Activated CD8-positive, alpha-beta T cell treated with anti-CD3 and anti-CD28 coated beads for 36 hours (primary cell): Measurements from ENCODE around the gene CA9. TPM values are rescaled to one million over a fixed set of nuclear protein-coding genes. Genes with fewer than 3 reads are reported as not detected.

Source experiments
- ATAC-seq: fragments of 200-7000 bp; cut with Tn5 transposase; one replicate; pipeline ENCODE4 v1.10.0; 2021; ENCODE audit warnings: mild to moderate bottlenecking, moderate library complexity
- CTCF ChIA-PET: fragments of 350-600 bp; sonication (Branson Sonifier 250); formaldehyde crosslinking; loops from one replicate; lab custom pipeline; 2021; ENCODE audit warnings: antibody characterized with exemption; lab: Charles Lee
- POLR2A ChIA-PET: fragments of 350-600 bp; sonication (Branson Sonifier 250); formaldehyde crosslinking; loops from one replicate; lab custom pipeline; 2021; ENCODE audit warnings: antibody characterized with exemption; lab: Charles Lee
- DNase-seq: peaks from one replicate; pipeline ENCODE4 v3.0.0-alpha.2; 2020
- H3K27ac Mint-ChIP-seq: one replicate; pipeline ENCODE4 v1.8.0; 2021; ENCODE audit warnings: mild to moderate bottlenecking, mixed read lengths
- H3K27me3 Mint-ChIP-seq: one replicate; pipeline ENCODE4 v1.8.0; 2021; ENCODE audit warnings: mixed read lengths
- H3K36me3 Mint-ChIP-seq: one replicate; pipeline ENCODE4 v1.8.0; 2021; ENCODE audit warnings: low read depth, mixed read lengths
- H3K4me1 Mint-ChIP-seq: one replicate; pipeline ENCODE4 v1.8.0; 2021; ENCODE audit warnings: low read depth, mixed read lengths
- H3K4me3 Mint-ChIP-seq: one replicate; pipeline ENCODE4 v1.8.0; 2021; ENCODE audit warnings: mild to moderate bottlenecking, moderate library complexity, mixed read lengths
- H3K9me3 Mint-ChIP-seq: one replicate; pipeline ENCODE4 v1.8.0; 2021; ENCODE audit warnings: mixed read lengths
- intact Hi-C: fragments of 100-400 bp; cut with micrococcal nuclease; formaldehyde crosslinking; loops from one replicate; pipeline ENCODE4 v1.10.0; 2022
- total RNA-seq, 2 experiments: library from RNA; stranded (reverse); gene quantifications; one replicate each; pipeline ENCODE4 v1.2.3, GENCODE V29; 2021
- TF ChIP-seq, protein P1 (sequence below): fragments of 200-600 bp; IDR thresholded peaks from one replicate; pipeline ENCODE4 v1.8.0; 2022; ENCODE audit warnings: antibody characterized with exemption, mild to moderate bottlenecking

Gene CA9
- 1 to 10 TPM; 4.5 to 4.9 TPM for total RNA-seq

DNA sequence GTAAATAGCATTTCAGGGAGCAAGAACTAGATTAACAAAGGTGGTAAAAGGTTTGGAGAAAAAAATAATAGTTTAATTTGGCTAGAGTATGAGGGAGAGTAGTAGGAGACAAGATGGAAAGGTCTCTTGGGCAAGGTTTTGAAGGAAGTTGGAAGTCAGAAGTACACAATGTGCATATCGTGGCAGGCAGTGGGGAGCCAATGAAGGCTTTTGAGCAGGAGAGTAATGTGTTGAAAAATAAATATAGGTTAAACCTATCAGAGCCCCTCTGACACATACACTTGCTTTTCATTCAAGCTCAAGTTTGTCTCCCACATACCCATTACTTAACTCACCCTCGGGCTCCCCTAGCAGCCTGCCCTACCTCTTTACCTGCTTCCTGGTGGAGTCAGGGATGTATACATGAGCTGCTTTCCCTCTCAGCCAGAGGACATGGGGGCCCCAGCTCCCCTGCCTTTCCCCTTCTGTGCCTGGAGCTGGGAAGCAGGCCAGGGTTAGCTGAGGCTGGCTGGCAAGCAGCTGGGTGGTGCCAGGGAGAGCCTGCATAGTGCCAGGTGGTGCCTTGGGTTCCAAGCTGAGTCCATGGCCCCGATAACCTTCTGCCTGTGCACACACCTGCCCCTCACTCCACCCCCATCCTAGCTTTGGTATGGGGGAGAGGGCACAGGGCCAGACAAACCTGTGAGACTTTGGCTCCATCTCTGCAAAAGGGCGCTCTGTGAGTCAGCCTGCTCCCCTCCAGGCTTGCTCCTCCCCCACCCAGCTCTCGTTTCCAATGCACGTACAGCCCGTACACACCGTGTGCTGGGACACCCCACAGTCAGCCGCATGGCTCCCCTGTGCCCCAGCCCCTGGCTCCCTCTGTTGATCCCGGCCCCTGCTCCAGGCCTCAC is at the start of gene CA9:
Gene CA9 (plus strand): TSS at position 797 of the 893 bp plus-strand sequence. CDS start 32 bp downstream, at position 829.
- H3K9me3 Mint-ChIP-seq = no peaks in the 10 kb centered on the region
- peak within 1 kb of the TSS; percentile 14 for H3K4me3 Mint-ChIP-seq
- peak; percentile 42 for ATAC-seq
- peaks cover 13% of the 10 kb centered on the region for H3K4me1 Mint-ChIP-seq
- H3K27me3 Mint-ChIP-seq = peaks cover 9% of the 10 kb centered on the region
- TF ChIP-seq, protein P1, sequence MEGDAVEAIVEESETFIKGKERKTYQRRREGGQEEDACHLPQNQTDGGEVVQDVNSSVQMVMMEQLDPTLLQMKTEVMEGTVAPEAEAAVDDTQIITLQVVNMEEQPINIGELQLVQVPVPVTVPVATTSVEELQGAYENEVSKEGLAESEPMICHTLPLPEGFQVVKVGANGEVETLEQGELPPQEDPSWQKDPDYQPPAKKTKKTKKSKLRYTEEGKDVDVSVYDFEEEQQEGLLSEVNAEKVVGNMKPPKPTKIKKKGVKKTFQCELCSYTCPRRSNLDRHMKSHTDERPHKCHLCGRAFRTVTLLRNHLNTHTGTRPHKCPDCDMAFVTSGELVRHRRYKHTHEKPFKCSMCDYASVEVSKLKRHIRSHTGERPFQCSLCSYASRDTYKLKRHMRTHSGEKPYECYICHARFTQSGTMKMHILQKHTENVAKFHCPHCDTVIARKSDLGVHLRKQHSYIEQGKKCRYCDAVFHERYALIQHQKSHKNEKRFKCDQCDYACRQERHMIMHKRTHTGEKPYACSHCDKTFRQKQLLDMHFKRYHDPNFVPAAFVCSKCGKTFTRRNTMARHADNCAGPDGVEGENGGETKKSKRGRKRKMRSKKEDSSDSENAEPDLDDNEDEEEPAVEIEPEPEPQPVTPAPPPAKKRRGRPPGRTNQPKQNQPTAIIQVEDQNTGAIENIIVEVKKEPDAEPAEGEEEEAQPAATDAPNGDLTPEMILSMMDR = no peak
- ChIA-PET POLR2A (interaction anchor here (0.8 to 1.6 kb wide), 3 partner anchors 11 to 26 kb away, joined by 3 to 5 read pairs (median 5); no protein-coding TSS in a partner anchor), CTCF (interaction anchor here (2.8 to 24.5 kb wide), 2 partner anchors 15 to 20 kb away, joined by 11 to 313 read pairs; partner anchors contain the start of genes CCDC107, RMRP and TPM2)
- intact Hi-C loops = no loop called here
- no peak within 1 kb of the TSS for H3K27ac Mint-ChIP-seq
- no peaks in the 10 kb centered on the region for H3K36me3 Mint-ChIP-seq
- DNase-seq = peak; percentile 21

DNA sequence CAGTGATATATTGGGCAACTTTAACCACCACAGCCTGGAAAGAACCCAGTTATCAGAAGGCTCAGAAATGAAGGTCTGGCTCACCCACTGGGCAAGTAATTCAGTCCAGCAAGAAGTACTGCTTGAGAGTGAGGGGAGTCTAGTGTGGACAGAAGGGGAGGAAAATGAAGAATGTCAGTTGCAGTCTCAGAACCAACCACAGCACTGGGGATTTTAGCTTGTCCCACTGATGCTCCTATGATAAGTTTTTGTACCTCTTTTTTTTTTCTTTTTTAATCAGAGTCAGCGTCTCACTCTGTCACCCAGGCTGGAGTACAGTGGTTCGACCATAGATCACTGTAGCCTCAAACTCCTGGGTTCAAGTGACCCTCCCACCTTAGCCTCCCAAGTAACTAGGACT is 46.2 kb upstream of the CA9 start:
- DNase-seq (no peak), ATAC-seq (no peak)
- no peaks in the 10 kb centered on the region for H3K27me3 Mint-ChIP-seq
- H3K36me3 Mint-ChIP-seq = no peaks in the 10 kb centered on the region
- CTCF ChIA-PET = interaction anchor here (1.8 to 4.6 kb wide), 3 partner anchors 8 to 36 kb away, joined by 6 to 25 read pairs (median 12); partner anchors contain the start of gene ARHGEF39
- H3K4me3 Mint-ChIP-seq = no peak overlapping the region
- H3K4me1 Mint-ChIP-seq = peaks cover 16% of the 10 kb centered on the region
- intact Hi-C loops = no loop called here
- peak overlapping the region; percentile 7 for H3K27ac Mint-ChIP-seq
- POLR2A ChIA-PET = interaction anchor here (3.0 kb wide), 1 partner anchor 20 kb away, joined by 8 read pairs; no protein-coding TSS in a partner anchor
- no peaks in the 10 kb centered on the region for H3K9me3 Mint-ChIP-seq
- TF ChIP-seq, protein P1 = no peak

DNA sequence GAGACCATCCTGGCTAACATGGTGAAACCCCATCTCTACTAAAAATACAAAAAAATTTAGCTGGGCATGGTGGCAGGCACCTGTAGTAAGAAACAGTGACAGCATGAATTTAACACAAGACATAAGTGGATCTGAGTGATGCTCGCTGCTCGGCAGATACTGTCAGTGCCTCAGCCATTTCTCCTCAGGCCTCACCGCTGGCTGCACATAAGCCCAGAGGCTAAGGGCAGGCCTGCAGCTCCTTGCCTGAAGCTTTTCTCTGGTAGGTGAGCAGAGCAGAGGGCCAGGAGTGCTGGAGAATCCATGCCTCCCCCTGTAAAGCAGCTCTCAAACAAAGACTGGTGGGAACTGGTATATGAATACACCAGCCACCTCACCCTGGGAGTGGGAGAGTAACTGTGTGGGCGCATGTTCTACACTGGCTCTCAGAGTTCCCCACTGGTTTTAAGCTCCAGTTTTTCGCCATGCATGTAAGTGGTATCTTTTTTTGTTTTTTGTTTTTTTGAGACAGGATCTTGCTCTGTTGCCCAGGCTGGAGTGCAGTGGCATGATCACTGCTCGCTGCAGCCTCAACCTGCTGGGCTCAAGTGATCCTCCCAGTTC is 45.2 kb upstream of the CA9 start:
- Mint-ChIP-seq H3K4me3 (no peak overlapping the region), H3K27me3 (no peaks in the 10 kb centered on the region), H3K27ac (no peak overlapping the region), H3K9me3 (no peaks in the 10 kb centered on the region), H3K4me1 (peaks cover 16% of the 10 kb centered on the region), H3K36me3 (no peaks in the 10 kb centered on the region)
- ATAC-seq (no peak), DNase-seq (no peak)
- POLR2A ChIA-PET = interaction anchor here (0.6 to 3.0 kb wide), 6 partner anchors 9 to 185 kb away, joined by 3 to 8 read pairs (median 4); no protein-coding TSS in a partner anchor
- CTCF ChIA-PET = interaction anchor here (0.9 to 4.6 kb wide), 12 partner anchors 9 to 409 kb away, joined by 3 to 25 read pairs (median 6); partner anchors contain the start of genes ARHGEF39, CCDC107 and RMRP
- intact Hi-C loops = no loop called here
- TF ChIP-seq, protein P1 = no peak

DNA sequence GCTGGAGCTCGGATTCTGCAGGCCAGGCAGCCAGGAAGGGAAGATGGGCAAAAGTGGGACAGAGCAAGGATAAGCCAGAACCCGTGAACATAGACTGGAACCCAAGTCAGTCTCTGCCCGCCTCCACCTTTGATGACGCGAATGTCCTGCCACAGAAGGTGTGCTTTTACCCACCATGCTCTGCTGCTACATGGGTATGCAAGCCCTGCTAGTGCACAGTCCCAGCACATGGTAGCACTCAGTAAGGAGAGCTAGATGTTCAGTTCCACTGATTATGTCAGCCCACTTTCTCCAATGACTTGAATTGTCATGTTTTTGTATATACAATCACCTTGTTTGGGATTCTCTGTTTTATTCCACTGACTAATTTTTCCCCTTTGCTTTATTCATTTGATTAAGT is 44.1 kb upstream of the CA9 start:
- Mint-ChIP-seq H3K36me3 (no peaks in the 10 kb centered on the region), H3K9me3 (no peaks in the 10 kb centered on the region), H3K27me3 (no peaks in the 10 kb centered on the region), H3K27ac (no peak overlapping the region), H3K4me1 (peaks cover 17% of the 10 kb centered on the region), H3K4me3 (no peak overlapping the region)
- intact Hi-C loops = no loop called here
- CTCF ChIA-PET = interaction anchor here (1.4 to 4.6 kb wide), 11 partner anchors 10 to 67 kb away, joined by 3 to 25 read pairs (median 6); partner anchors contain the start of genes ARHGEF39, CCDC107 and RMRP
- no peak for DNase-seq
- TF ChIP-seq, protein P1 = no peak
- ATAC-seq = peak; percentile 47
- POLR2A ChIA-PET = interaction anchor here (0.6 to 3.0 kb wide), 3 partner anchors 10 to 18 kb away, joined by 3 to 8 read pairs (median 7); no protein-coding TSS in a partner anchor
